ENCODE measurements around the gene TLK2. TPM values are rescaled to one million over a fixed set of nuclear protein-coding genes. Genes with fewer than 3 reads are reported as not detected.

TLK2 gene
- total and polyA plus RNA-seq, 9 donors: 23.4 to 50.2 (median 35.7) TPM

DNA sequence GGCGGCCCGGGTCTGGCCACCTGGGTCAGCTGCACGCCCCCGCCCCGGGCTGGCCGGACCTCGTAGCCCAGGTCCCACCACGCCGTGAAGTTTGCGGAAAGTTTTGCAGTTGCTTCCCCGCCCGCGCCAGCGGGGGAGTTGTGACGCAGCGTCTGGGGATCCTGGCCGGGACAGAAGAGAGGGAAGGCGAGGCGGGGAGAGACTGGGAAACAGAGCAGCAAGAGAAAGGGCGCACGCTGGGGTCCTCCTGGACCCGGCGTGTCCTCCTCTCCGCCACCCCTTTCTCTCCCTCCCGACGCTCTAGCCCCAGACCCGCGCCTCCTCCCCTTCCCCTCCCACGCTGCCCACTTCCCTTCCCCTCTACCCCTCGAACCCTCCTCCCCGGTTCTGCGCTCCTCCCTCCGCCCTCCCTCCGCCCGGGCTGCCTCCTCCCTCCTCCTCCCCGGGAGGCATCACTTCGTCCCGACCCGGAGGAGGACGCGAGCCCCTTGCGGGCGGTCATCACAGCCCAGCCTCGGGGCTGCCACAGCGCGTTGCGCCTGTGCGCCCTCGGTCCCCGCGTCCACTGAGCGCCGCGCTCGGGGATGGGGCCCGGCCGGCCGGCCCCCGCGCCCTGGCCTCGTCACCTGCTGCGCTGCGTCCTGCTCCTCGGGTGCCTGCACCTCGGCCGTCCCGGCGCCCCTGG is 148.7 kb downstream of the TLK2 start, which contains the start of gene MRC2:
Gene MRC2 (plus strand): TSS at position 452 of the 685 bp plus-strand sequence. CDS start 133 bp downstream, at position 585.
- peak; percentile 82 to 88 (median 87) for DNase-seq
- H3K4me3 ChIP-seq: peak within 1 kb of the TSS; percentile 67

DNA sequence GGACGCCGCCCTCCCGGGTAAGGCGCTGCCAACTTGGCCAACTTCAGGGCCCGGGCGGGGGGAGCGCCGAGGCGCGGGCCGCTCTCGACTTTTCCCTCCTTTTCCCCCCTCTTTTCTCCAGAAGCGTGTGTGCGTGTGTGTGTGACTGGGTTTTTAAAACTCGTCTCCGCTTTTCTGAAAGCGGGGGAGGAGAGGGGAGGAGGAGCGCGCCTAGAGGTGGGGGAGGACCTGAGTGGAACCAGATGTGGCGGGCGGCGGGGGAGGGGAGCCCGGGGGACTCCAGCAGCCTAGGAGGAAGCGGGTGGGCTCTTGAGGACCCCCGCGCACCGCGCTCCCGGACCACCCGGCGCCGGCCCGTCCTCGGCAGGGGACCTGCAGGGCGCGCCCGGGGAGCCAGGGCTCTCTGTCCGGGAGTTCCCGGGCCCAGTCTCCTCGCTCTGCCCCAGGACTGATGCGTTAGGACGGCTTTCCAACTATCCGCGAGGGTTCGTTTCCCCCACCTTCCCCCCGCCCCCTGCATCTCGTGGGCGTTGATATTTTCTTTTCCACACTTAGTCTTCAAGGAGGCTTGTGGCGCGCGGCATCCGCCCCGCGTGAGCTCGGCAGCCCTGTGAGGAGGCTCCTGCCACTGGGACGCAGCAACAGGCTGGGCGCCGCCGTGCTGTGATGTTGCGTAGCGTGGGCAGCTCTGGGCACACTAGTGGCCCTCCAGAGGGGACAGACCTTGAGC is 149.4 kb downstream of the TLK2 start:
- intact Hi-C loops (cut with DNase I): no loop called here
- H3K4me1 ChIP-seq (ENCODE audit: insufficient read depth): peaks cover 18% of the 10 kb centered on the region
- H3K27me3 ChIP-seq: no peaks in the 10 kb centered on the region
- no peaks in the 10 kb centered on the region for H3K36me3 ChIP-seq
- 1% methylated on average over 50 to 61 of the region's 61 CpGs for WGBS, 3 donors
- H3K4me3 ChIP-seq: peak overlapping the region; percentile 67
- H3K9me3 ChIP-seq: no peaks in the 10 kb centered on the region
- H3K27ac ChIP-seq: peak overlapping the region; percentile 90 to 100
- peak; percentile 85 to 88 (median 87) for DNase-seq
- TF ChIP-seq, protein P1, sequence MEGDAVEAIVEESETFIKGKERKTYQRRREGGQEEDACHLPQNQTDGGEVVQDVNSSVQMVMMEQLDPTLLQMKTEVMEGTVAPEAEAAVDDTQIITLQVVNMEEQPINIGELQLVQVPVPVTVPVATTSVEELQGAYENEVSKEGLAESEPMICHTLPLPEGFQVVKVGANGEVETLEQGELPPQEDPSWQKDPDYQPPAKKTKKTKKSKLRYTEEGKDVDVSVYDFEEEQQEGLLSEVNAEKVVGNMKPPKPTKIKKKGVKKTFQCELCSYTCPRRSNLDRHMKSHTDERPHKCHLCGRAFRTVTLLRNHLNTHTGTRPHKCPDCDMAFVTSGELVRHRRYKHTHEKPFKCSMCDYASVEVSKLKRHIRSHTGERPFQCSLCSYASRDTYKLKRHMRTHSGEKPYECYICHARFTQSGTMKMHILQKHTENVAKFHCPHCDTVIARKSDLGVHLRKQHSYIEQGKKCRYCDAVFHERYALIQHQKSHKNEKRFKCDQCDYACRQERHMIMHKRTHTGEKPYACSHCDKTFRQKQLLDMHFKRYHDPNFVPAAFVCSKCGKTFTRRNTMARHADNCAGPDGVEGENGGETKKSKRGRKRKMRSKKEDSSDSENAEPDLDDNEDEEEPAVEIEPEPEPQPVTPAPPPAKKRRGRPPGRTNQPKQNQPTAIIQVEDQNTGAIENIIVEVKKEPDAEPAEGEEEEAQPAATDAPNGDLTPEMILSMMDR (IDR thresholded peaks at IDR 0.05): no peak
- no peak for TF ChIP-seq EP300 (IDR thresholded peaks at IDR 0.05)
- TF ChIP-seq POLR2A (IDR thresholded peaks at IDR 0.05): no peak

More for the DNA sequence above, 148.7 kb downstream of the TLK2 start, which contains the start of gene MRC2:
- H3K4me1 ChIP-seq (ENCODE audit: insufficient read depth): peaks cover 18% of the 10 kb centered on the region
- WGBS, 3 donors: 0 to 2% (median 1%) methylated on average over 41 to 68 of the region's 68 CpGs
- no peaks in the 10 kb centered on the region for H3K36me3 ChIP-seq
- intact Hi-C loops (cut with DNase I): no loop called here
- no peaks in the 10 kb centered on the region for H3K9me3 ChIP-seq
- H3K27ac ChIP-seq: peak within 1 kb of the TSS; percentile 90 to 100
- H3K27me3 ChIP-seq: no peaks in the 10 kb centered on the region
- TF ChIP-seq POLR2A (IDR thresholded peaks at IDR 0.05): peak; percentile 38
- TF ChIP-seq EP300 (IDR thresholded peaks at IDR 0.05): no peak

DNA sequence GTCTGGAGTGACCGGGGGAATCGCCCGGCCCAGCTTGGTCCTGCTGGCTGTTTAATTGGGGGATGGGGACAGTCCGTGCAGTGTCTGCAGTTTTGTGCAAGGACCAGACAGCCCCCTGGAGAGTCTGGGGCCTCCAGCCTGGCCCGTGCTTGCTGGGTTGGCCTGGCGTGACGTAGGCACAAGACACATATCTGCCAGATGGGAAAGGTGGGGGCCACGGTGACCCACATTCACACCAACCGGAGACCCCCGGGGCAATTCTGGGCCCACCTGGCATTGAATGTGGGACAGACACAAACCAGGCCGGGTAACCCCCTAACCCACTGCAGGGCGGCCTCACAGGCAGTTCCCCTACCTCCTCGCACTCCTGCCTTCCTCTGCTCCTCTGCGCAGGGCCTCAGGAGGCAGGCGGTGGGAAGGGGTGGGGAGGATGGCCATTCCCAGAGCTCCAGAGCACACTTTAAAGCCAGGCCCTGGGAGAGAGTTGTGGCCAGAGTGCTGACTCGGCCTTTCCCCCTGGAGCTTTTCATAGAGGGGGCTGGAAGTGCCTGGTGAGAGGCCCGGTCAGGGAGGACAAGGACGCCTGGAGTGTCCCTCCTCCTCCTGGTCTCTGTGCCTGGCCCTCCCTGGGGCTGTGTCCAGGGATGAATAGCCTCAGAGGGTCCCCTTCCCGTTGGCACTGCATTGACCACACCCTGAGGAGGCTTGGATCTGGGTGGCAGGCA is 150.4 kb downstream of the TLK2 start:
- H3K4me3 ChIP-seq: peak overlapping the region; percentile 67
- no peaks in the 10 kb centered on the region for H3K27me3 ChIP-seq
- H3K27ac ChIP-seq: peak overlapping the region; percentile 90 to 100
- H3K9me3 ChIP-seq: no peaks in the 10 kb centered on the region
- DNase-seq: peak; percentile 66 to 79 (median 71)
- peaks cover 18% of the 10 kb centered on the region for H3K4me1 ChIP-seq (ENCODE audit: insufficient read depth)
- no peaks in the 10 kb centered on the region for H3K36me3 ChIP-seq
- intact Hi-C loops (cut with DNase I): no loop called here
- 11 to 16% (median 11%) methylated on average over 19 of the region's 19 CpGs for WGBS, 3 donors
- TF ChIP-seq, protein P1 (IDR thresholded peaks at IDR 0.05): no peak
- no peak for TF ChIP-seq POLR2A (IDR thresholded peaks at IDR 0.05)
- TF ChIP-seq EP300 (IDR thresholded peaks at IDR 0.05): no peak

DNA sequence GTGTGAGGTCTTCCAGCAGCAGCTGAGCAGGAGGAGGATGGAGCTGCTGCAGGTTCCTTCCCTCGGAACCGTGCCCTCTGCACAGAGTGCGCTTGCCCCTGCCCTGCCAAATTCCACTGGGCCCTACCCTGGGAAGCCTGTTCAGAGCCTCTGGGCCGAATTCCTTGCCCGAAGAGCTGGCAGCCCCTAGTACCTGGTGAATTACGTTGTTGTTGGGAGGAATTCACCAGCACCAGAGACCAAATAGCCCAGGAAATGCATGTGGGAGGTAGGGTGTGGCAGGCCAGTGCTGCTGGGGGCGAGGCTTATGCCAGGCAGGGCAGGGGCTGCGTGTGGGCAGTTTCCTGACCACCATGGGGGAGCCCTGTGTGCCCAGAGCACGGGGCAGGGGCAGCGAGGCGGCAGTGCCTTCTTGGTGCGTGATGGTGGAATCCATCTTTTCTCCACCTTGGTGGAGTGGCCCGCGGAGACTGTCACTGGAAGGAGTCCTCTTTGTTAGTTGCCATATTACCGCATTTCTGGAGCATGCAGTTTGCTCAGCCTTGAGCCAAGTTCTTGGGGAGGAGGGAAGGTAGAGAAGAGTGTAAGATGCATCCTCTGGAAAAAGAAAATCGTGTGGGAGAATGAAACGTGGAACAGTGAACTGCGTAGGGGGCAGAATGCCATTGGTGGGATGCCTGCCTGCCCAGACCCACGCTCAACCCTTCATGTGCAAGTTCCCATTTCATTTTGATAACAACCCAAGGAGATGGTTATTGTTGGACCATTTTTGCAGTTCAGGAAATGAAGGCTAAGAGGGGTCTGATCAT is 151.1 kb downstream of the TLK2 start:
- peaks cover 18% of the 10 kb centered on the region for H3K4me1 ChIP-seq (ENCODE audit: insufficient read depth)

More for the DNA sequence above, 151.1 kb downstream of the TLK2 start:
- H3K27ac ChIP-seq: peak overlapping the region; percentile 90 to 100
- TF ChIP-seq POLR2A (IDR thresholded peaks at IDR 0.05) (no peak), EP300 (IDR thresholded peaks at IDR 0.05) (no peak)
- TF ChIP-seq, protein P1 (IDR thresholded peaks at IDR 0.05): no peak
- DNase-seq: peak in 1 of 5 donors; percentile 46
- H3K4me3 ChIP-seq: peak overlapping the region; percentile 67
- no peaks in the 10 kb centered on the region for H3K9me3 ChIP-seq
- 41 to 44% (median 42%) methylated on average over 19 of the region's 19 CpGs for WGBS, 3 donors
- intact Hi-C loops (cut with DNase I): no loop called here
- no peaks in the 10 kb centered on the region for H3K36me3 ChIP-seq
- no peaks in the 10 kb centered on the region for H3K27me3 ChIP-seq
